Amygdala (tissue), 56 donors: ENCODE measurements around the gene CCDC15.
"Not testable (repeated sequence)": the region's sequence is repeated elsewhere in the genome, so short reads cannot be mapped to it uniquely, and the experiment has no call there.

ENCODE experiments used
- DNase-seq, 56 donors: peaks; one replicate each; lab custom pipeline; 2025; lab: John Stamatoyannopoulos, UW

Gene CCDC15

GRCh38 chr11:125078516-125079140 is 124.6 kb downstream of the CCDC15 start:
- no peak for DNase-seq

- DNase-seq, result no peak
Observed at GRCh38 chr11:125079151-125079877, 125.3 kb downstream of the CCDC15 start.

- DNase-seq, result no peak
Observed at GRCh38 chr11:125079878-125080530, 126.0 kb downstream of the CCDC15 start.

GRCh38 chr11:125080531-125080911 is 126.5 kb downstream of the CCDC15 start:
- no peak for DNase-seq

GRCh38 chr11:125081098-125081798 is 127.2 kb downstream of the CCDC15 start:
- DNase-seq, result no peak

GRCh38 chr11:125082040-125082439 is 128.0 kb downstream of the CCDC15 start:
- DNase-seq, result no peak

GRCh38 chr11:125082611-125083311 is 128.8 kb downstream of the CCDC15 start:
- DNase-seq, result no peak

GRCh38 chr11:125083312-125084056 is 129.5 kb downstream of the CCDC15 start:
- DNase-seq, result no peak

- no peak for DNase-seq
Observed at GRCh38 chr11:125084057-125084416, 130.0 kb downstream of the CCDC15 start.

GRCh38 chr11:125084761-125085231 is 130.8 kb downstream of the CCDC15 start:
- no peak for DNase-seq

GRCh38 chr11:125085301-125086081 is 131.5 kb downstream of the CCDC15 start:
- no peak for DNase-seq

- no peak for DNase-seq
Observed at GRCh38 chr11:125086633-125087296, 132.8 kb downstream of the CCDC15 start.

- no peak for DNase-seq
Observed at GRCh38 chr11:125088123-125088522, 134.1 kb downstream of the CCDC15 start.

- no peak for DNase-seq
Observed at GRCh38 chr11:125088576-125089455, 134.8 kb downstream of the CCDC15 start.

- not testable (repeated sequence) for DNase-seq
Observed at GRCh38 chr11:125089481-125089880, 135.5 kb downstream of the CCDC15 start.

- not testable (repeated sequence) for DNase-seq
Observed at GRCh38 chr11:125090151-125090550, 136.1 kb downstream of the CCDC15 start.

GRCh38 chr11:125090816-125091215 is 136.8 kb downstream of the CCDC15 start:
- no peak for DNase-seq
